DMS53 (cell line): ENCODE data around the gene ZBTB7A.
A peak's percentile ranks its signal among the peaks of the same experiment; 100 is the strongest.

Source experiments
- DNase-seq: peaks from one replicate; lab custom pipeline; 2025; lab: John Stamatoyannopoulos, UW

The ZBTB7A gene

DNA sequence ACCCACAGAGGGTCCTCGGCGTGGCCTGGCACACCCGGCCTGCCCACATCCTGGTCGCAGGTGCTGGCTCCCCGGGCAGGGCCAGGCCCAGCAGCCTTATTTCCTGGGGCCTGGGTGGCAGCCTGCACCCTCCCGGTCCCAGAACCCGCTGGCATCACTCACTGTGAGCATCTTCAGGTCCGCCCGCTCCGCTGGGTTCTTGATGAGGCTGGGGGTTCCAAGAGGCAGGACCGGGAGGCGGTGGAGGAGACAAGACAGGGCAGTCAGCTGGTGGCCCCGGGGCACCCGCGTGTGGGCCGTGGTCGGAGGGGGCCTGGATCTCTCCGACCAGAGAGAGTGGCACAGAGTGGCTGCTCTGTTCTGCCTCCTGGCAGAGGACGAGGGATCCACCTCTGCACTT is 27.6 kb upstream of the ZBTB7A start:
- no peak for DNase-seq

DNA sequence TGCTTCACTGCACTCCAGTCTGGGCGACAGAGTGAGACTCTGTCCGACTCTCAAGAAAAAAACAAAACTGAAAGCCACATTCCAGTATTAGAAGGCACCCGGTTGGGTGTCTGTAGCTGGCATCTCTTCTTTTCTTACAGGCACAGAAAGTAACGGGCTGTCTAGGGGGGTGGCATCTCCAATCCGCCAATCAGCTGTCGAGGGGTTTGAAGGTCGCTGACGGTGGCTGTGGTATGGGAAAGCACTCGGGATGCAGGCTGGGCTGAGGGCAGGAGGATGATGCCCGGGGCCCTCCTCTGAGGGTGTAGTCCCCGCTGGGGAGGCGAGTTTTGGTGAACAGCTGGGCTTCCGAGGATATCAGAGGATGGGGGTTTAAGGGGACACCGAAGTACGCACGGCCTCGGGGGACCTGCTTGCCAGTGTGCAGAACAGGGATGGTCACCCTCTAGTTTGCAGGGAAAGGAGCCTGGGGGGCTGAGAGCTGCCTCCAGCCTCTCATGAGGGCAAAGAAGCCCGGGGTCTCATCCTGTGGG is 27.0 kb upstream of the ZBTB7A start:
- DNase-seq = no peak

DNA sequence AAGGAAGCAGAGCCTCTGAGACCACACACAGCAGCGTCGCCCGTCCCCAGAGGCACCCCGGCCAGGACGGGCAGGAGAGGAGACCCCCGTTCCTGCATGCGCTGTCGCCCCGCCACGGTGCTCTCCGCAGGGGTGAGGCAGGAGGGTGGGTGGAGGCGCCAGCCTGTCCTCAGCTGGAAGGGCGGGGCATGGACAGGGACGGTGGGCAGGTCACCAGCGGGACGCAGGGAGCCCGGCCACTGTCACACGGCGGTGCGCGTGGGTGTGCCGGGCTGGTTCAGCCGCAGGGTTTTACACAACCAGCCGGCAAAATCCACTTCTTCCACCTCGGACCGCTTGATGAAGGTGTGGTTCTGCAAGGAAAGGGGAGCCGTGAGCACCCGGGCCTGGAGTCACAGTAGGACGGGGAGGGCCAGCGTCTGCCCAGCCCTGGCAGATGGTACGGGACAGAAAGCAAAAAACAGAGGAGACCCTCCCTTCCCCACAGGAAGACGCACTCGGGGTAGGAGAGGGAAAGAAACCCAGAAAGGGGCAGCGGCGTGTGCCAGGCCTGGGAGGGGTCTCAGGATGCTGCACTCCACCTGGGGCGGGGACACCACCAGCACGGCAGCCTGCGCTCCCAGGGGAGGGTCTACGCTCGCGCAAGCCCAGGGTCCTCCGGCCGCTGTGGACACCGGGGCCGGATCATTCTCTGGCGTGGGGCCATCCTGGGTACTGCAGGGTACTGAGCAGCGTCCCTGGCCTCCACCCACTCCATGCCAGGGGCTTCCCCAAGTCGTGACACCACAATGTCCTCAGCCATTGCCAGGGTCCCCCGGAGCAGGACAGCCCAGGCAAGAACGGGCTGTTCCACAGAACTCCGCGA is 23.9 kb upstream of the ZBTB7A start:
- DNase-seq = no peak

DNA sequence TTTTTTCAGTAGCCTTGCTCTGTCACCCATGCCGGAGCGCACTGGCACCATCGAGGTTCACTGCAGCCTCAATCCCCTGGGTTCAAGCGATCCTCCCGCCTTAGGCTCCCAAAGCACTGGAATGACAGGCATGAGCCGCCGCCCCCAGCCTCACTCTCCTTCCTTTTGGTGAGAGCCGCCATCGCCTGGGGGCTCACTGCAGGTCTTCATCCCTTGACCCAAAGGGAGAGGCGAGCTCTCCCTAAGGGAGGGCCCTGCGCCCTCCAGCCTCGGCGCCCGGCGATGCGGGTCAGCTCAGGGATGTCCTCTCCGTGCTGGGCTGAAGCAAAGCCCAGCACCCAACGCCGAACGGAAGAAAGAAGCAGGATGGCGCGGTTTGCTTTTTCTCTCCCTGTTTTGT is 23.2 kb upstream of the ZBTB7A start:
- DNase-seq = no peak

DNA sequence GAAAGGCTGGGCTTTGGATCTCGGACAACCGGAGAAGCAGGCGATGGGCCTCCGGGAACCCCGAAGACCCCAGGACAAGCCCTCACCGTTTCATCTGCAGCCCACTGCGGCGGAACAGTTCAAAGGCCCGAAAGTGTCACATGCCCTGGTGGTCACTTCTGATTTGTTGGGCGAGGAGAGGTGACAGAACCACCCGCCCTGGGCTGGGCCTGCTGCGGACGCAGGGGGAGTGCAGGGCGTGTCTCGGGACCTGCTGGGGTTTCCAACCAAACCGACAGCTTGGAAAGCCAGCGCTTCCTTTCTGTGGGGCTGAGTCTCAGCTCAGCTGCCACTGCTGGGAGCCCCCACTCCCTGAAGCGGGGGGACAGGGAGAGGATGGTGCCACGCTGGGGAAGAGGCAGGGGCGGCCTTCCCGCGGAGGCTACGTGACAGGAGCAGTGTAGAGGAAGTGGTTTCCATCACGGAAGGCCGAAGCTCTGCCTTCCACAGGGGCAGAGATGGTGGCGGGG is 22.8 kb upstream of the ZBTB7A start:
- no peak for DNase-seq

DNA sequence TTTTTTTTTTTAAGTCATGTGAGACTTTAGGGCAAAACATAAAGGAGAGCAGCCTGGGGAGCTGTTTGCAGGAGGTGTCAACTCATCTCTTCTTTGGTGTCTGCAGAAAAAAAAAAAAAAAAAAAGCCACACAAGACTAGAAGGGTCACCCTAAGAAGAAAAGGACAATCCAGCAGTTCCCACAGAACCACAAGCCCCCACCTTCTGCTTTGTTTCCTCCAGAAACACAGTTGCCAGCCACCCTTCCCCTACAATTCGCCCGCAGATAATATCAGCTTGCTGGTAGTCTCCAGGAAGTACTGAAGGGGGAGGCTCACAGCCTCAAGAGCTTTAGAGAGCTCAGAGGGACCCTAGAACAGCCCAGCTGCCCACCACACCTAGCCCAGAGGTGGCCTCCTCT is 22.3 kb upstream of the ZBTB7A start:
- no peak for DNase-seq

DNA sequence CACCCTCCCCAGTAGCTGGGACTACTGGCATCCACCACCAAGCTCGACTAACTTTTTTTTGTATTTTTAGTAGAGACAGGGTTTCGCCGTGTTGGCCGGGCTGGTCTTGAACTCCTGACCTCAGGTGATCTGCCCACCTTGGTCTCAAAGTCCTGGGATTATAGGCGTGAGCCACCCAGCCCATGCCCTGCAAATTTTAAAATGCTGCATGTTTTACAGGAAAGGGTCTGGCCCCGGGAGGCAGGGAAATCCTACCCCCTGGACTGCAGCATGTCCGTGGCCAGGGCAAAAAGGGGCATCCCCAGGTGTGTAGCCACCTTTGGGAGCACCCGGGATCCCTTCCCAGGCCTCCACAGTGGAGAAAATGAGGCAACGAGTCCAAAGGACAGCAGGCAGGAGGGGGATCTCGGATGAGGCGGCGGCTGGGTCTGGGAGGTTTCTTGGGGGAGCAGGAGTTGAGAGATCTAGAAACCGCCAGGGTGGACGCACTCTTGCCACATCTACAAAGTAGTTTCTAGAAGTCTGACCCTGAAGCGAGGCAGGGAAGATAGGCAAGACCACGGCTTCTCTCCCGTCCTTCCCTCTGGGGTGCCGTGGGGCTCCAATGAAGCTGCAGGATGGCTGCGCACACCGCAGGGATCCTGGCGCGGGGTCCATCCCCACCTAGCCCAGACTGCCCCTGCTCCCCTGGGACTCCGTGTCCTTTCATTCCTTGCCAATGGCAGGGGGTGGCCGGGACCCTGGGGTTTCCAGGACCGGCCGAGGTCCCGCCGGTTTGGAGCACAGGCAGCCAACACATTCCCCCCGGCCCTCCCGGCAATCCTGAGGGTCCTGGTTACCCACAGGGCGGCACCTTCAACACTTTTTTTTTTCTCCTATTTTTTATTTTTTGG is 21.3 kb upstream of the ZBTB7A start:
- no peak for DNase-seq

DNA sequence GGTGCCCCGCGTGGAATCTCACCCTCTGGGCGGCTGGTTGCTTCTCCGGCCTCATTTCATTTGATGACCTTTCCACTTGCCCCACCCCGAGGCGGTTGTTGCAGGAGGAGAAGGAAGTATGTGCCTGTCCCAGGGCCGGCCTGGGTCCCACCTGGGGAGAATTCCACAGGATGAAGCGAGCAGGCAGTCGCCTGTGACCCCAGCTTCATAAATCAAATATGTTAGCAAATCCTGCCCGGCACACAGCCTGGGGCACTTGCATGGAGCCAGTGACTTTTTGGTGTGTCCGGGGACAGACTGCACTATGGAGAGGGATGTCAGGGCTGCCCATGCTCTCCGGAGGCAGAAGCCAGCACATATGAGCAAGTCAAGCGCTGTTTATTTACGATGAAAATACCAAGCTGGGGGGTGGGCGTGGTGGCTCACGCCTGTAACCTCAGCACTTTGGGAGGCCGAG is 19.7 kb upstream of the ZBTB7A start:
- no peak for DNase-seq

DNA sequence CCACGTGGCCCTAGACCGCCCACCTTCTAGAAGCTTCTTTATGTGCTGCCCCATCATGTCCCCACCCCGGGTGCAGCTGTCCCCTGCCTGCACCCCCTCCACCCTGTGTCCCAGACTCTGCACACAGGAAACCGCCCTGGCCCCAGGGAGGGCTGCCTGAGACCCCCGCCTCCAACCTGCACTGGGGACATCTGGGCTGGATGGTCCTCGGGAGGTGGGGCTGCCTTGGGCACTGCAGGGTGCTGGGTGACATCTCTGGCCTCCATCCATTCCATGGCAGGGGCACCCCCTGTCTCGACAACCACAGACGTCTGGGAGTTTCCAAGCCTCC is 17.8 kb upstream of the ZBTB7A start:
- no peak for DNase-seq

DNA sequence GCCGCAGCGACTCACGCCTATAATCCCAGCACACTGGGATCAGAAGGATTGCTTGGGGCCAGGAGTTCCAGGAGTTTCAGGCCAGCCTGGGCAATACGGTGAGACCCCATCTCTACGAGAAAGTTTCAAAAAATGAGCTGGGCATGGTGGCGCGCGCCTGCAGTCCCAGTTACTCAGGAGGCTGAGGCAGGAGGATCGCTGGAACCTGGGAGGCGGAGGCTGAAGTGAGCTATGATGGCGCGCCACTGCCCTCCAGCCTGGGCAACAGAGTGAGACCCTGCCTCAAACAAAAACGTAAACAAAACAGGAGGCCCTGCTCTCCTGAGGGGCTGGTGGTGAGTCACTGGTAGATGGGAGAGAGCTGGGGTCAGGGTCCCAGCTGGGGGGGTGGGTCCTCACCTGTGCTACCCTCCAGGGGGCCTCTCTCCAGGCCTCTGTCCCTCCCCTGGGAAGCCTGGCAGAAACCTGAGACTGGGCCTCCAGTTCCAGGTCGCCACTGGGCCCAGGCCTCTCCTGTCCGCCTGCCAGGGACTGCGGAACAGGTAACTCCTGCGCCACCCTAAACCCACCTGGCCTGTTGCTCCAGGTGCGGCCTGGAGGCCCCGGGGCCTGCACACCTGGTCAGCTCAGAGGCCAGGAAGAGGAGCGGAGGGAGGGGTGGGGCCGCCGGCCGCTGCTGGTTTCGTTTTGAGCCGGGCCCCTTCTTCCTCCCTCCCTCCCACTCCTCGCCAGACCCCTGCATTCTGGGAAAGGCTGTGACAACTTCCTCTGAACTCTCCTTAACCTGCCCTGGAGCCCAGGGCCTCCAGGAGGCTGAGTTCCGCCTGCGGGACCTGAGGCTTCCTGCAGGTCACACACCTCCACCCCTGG is 17.2 kb upstream of the ZBTB7A start:
- peak; percentile 83 for DNase-seq

DNA sequence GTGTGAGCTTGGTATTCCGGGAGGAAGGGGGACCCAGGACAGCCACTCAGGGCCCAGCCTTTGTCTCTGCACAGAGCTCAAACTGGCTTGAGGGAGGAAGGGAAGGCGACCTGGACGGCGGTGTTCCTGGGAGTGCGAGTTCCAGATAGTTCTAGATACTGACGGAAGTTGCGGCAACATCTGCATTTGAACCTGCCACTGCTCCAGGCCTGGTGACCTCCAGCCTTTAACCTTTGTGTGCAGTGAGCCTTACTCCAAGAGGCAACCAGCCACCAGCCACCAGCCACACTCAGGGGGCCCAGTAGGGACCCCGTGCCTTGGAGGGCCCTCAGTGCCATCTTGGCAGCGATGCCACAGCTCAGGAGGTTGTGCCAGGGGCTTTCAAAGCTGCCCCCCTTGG is 15.5 kb upstream of the ZBTB7A start:
- no peak for DNase-seq

DNA sequence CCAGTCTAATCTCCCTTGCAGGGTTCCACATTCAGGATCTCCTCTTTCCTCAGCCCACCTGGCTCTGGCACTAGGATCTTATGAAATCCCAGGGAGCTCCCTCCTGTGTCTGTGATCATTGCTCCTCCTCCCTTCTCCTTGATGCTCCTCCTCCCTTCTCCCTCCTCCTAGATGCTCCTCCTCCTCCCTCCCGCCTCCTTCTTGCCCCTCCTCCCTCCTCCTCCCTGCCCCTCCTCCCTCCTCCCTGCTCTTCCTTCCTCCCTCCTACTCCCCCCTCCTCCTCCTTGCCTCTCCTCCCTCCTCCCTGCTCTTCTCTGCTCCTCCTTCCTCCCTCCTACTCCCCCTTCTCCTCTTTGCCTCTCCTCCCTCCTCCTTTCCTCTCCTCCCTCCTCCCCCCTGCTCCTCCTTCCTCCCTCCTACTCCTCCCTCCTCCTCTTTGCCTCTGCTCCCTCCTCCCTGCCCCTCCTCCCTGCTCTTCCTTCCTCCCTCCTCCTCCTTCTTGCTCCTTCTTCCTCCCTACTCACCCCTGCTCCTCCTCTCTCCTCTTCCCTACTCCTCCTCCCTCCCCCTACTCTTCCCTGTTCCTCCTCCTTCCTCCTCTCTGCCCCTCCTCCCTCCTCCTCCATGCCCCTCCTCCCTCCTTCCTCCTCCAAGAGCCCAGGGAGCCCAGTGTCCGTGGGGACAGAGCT is 14.9 kb upstream of the ZBTB7A start:
- peak; percentile 26 for DNase-seq

DNA sequence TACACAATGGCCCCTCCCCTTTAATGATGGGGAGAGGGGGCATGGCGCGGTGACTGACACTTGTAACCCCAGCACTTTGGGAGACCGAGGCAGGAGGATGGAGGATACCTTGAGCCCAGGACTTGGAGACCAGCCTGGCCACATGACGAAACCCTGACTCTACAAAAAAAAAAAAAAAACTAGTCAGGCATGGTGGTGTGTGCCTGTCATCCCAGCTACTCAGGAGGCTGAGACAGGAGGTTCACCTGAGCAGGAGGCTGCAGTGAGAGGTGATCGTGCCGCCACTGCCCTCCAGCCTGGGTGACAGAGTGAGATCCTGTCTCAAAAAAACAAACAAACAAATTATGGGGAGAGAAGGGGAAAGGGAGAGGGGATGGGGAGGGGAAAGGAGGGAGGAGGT is 13.8 kb upstream of the ZBTB7A start:
- no peak for DNase-seq

DNA sequence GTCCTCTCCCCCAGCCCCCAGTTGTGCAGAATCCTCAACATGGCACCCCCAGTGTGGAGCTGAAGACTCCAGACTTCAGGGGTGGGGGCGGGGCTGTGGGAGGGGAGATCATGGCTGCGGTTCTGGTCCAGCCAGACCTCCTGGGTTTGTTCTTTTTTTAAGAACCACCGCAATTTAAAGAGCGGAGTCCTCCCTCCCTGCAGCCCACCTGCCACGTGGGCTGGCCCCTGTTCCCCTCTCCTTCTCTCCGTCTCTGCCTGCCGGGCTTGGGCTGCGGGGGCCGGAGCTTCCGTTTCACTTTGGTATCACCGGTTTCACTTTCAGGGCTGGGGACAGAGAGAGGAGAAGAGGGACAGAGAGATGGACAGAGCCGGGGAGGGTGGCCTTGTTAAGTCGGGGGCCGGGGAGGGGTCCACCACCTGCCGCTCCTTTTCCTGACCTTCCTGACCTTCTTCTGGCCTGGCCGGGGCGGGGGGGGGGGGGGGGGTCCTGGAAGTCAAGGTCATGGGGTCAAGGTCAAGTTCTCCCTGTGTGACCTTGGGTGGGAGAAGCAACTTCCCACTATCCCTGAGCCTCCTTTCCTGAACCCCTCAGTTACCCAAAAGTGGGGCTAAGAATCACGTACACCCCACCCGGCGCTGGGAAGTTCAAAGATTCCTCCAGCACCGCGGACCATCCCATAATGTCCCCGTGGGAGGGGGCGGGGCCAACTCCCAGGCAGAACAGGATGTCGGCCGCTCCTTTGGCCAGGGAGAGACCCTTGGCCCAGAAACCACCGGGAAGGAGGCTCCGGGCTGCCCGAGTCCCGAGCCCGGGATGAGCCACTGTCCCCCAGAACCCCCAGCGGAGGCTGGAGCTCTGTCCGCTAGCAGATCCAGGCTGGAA is 11.3 kb upstream of the ZBTB7A start:
- peak; percentile 70 for DNase-seq

DNA sequence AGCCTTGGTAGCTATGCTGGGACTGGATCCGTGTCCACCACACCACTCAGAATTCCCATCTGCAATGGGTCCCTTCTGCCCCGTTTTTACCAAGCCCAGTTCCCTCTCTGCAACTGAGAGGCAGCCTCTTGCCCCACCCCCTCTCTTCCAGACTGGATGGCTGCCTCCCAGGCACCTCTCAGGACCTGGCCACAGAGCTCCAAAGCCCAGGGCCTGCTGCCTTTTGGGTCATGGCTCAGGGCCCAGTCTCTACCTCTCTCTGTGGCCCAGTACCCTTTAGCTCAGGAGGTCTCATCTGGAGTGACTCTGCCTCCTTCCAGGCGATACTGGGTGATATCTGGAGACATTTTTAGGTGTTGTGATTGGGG is 10.3 kb upstream of the ZBTB7A start:
- no peak for DNase-seq

DNA sequence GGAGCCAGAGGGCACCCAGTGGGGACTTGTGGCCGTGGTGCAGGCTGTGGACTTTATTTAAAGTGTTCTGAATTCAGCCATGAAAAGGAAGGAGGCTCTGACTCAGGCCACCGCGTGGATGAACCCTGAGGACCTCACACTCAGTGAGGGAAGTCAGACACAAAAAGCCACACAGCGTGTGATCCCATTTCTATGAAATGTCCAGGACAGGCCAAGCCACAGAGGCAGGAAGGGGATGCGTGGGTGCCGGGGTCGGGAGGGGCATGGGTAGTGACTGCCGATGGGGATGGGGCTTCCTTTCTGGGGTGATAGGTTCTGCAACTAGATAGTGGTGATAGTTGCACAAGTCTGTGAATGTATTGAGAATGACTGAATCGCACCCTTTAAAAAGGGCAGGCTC is 8.7 kb upstream of the ZBTB7A start:
- no peak for DNase-seq

DNA sequence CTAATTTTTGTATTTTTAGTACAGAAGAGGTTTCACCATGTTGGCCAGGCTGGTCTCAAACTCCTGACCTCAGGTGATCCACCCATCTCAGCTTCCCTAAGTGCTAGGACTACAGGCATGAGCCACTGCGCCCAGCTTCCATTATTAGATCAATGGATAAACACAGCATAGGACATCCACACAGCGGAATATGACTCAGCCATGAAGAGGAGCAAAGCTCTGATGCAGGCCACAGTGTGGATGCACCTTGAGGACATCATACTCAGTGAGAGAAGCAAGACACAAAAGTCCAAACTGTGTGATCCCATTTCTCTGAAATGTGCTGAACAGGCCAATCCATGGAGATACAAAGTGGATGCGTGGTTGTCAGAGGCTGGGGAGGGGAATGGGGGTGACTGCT is 4.9 kb upstream of the ZBTB7A start:
- DNase-seq = no peak

DNA sequence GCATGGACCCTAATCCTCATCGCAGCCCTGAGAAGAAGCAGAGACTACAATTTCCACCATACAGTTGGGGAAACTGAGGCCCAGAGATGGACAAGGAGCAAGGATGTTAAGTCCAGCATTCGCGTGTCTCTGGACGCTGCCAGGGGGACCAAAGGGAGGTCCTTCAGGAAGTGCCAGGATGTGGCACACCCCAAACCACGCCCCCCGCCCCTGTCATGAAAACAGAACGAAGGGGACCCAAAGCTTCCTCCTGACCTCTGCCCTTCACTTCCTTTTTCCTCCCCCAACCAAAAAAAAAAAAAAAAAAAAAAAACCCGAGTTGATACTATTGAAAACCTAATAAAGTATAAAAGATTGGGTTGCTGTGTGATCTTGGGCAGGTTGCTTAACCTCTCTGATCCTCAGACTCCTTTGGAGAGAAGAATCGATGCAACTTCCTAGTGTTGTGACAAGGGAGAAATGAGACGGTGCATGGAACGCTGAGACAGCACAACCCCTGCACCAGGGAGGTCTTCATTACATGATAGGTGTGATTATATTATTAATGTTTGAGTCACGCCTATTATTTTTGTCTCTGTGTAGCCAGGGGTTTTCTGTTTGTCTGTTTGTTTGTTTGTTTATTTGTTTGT is 2.7 kb upstream of the ZBTB7A start:
- DNase-seq = no peak

DNA sequence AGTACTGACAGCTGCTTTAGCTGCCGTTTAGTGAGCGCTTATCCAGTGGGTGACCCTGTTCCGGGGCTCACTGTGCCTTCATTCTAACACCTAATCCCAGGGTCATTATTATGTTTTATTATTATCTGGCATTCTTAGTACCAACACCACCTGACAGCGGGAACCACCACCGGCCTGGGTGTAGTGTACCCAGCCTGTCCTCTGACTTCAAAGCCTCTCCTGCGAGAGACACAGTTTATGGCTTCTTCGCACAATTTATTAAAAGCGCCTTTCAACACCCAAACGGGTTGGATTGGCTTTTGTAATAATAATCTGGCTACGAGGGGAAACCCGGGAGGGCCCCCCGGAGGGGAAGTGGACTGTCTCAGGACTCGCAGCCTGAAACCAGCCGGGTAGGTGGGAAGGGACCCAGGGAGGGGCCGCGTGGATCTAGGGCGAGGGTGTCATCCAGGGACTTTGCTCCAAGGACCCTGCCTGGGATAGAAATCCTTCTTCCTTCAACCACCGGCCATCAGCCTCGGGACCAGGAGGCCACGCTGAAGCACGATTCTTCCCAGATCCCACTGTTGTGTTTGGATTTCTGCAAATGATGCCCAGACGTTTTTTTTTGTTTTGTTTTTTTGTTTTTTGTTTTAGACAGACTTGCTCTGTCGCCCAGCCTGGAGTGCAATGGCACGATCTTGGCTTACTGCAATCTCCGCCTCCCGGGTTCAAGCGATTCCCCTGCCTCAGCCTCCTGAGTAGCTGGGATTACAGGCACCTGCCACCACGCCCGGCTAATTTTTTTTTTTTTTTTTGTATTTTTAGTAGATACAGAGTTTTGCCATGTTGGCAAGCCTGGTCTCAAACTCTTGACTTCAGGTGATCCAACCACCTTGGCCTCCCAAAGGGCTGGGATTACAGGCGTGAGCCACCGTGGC is 1.6 kb upstream of the ZBTB7A start:
- peak; percentile 50 for DNase-seq
